Measurements from ENCODE around the gene KCNK2.

DNA sequence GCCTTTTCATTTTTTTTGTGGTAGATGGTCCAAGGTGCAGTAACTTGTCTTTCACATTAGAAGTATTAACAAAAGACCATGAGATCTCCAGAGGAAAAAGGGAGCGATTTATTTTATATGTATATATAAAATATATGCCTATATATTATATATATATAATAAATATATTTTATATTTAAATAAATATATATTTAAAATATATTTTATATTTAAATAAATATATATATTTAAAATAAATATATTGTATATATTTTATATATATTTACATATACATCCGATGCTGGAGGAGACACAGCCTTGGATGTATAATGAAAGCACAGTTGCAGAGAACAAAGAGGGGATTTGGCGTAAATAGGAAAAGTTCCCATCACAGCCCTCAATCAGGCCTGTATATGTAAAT, 182.1 kb downstream of the KCNK2 start:
- TF ChIP-seq POLR2A (IDR thresholded peaks at IDR 0.05; ENCODE audit: low read depth, low read length) (no peak), RFX5 (IDR thresholded peaks at IDR 0.05; ENCODE audit: low read depth, low read length) (no peak), RAD21 (IDR thresholded peaks at IDR 0.05; ENCODE audit: low read length) (no peak), MAFK (IDR thresholded peaks at IDR 0.05; ENCODE audit: low read depth, low read length) (no peak)
- TF ChIP-seq, protein P1, sequence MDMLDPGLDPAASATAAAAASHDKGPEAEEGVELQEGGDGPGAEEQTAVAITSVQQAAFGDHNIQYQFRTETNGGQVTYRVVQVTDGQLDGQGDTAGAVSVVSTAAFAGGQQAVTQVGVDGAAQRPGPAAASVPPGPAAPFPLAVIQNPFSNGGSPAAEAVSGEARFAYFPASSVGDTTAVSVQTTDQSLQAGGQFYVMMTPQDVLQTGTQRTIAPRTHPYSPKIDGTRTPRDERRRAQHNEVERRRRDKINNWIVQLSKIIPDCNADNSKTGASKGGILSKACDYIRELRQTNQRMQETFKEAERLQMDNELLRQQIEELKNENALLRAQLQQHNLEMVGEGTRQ (IDR thresholded peaks at IDR 0.05; ENCODE audit: low read depth, low read length) = no peak
- TF ChIP-seq, protein P2, sequence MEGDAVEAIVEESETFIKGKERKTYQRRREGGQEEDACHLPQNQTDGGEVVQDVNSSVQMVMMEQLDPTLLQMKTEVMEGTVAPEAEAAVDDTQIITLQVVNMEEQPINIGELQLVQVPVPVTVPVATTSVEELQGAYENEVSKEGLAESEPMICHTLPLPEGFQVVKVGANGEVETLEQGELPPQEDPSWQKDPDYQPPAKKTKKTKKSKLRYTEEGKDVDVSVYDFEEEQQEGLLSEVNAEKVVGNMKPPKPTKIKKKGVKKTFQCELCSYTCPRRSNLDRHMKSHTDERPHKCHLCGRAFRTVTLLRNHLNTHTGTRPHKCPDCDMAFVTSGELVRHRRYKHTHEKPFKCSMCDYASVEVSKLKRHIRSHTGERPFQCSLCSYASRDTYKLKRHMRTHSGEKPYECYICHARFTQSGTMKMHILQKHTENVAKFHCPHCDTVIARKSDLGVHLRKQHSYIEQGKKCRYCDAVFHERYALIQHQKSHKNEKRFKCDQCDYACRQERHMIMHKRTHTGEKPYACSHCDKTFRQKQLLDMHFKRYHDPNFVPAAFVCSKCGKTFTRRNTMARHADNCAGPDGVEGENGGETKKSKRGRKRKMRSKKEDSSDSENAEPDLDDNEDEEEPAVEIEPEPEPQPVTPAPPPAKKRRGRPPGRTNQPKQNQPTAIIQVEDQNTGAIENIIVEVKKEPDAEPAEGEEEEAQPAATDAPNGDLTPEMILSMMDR (conservative IDR thresholded peaks at IDR 0.05; ENCODE audit: low read depth, low read length) = no peak
